HL-60/S4 (cell line): ENCODE measurements around the gene HIVEP1.

Source experiments
- in situ Hi-C: fragments of 300-500 bp; cut with MboI; formaldehyde crosslinking; loops from 2 replicates; pipeline ENCODE4 v1.14.3; 2022; ENCODE audit warnings: low sequenced_read_pairs

HIVEP1 gene

DNA sequence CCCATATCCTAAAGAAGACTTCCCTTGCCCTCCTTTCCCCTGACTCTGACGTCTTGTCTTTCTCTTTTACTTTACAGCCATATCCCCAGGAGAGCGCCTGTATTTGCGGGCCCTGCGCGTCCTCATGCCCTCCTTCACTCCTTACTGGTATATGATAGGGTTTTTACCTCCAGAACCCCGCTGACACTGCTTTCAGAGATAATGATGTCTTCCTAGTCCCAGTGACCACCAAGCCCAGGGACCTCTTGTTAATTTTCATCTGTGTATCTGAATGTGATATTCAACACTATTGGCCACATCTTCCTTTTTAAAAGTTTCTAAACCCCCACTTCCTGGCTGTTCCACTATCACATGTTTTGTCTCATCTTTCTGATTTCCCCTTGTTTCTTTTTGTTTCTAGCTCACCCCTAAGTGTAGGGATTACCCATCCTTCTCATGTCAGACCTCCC is 102.0 kb downstream of the HIVEP1 start:
- in situ Hi-C loops, result no loop called here

DNA sequence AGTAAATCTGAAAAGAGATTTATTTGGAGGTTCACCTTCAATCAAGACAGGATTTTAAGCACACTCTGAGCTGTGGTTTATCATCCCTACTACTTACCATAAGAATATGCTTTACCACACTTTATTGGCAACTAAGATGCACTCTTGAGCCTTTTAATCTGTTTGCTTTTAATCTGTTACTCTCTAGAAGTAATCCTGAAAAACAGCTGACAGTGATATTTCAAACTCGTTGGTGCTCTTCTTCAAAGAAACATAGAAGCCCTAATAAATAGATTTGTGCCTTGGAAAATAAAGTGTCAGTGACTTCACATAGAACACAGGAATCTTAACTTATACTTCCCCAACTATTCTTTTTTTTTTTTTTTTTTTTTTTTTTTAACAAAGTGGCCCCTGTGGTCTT is 102.9 kb downstream of the HIVEP1 start:
- in situ Hi-C loops, result no loop called here

DNA sequence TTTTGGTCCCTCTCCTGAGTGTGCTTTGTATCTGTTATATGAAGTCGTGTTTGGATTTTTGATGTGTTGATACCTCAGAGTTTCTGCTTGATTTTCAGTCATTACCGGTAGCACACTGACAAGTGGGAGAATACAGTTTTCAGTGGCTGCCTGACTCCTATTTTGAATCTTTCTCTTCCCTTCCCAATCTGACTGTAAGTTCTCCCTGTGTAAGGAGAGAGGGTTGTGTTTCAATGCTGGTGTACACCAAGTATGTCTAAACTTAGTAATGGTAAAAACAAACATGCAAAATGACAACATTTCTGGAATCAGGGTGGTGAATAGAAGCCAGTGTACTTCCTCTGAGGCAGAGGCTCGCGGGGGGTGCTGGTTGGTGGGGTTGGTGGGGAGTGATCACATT is 103.4 kb downstream of the HIVEP1 start:
- in situ Hi-C loops, result no loop called here

DNA sequence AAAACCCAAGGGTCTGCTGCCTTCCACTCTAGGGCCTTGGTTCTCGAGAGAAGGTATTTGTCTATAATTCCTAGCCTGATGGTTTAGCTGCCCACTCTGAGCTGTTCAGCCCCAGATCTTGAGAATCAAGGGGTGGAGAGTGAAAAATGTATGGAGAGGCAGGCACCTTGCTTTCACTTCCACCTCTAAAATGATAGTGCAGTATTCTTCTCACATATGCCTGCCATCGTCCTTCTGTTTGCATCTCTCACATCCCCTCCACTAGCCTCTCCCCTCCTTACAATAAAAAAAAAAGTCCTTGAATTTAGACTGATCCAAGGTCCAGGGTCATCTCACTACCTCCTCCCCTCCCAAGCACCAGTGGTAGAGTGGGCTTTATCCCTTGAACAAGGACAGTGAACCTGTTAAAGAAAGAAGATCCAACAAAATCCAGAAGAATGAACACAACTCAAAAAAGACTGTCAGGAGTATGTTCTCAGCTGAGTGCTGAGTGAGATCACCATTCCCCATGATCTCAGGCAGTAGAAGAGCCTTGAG is 104.2 kb downstream of the HIVEP1 start:
- in situ Hi-C loops, result no loop called here

DNA sequence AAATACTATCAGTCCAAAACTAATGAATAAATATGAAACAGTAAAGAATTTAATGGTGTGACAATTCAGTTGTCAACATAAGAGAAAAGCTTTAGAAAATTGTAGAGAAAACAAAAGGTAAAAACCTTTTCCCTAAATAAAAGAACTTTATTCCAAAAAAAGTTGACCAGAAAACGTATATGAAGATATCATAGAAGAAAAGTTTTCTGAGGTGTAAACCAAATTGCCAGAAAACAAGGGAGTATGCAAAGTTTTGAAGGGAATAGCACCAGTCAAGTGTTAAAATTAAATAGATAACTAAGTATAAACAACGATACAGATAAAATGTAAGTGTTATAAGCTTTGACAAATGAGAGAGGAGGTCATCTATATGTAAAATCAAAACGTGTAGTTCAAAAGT is 104.9 kb downstream of the HIVEP1 start:
- in situ Hi-C loops, result no loop called here

DNA sequence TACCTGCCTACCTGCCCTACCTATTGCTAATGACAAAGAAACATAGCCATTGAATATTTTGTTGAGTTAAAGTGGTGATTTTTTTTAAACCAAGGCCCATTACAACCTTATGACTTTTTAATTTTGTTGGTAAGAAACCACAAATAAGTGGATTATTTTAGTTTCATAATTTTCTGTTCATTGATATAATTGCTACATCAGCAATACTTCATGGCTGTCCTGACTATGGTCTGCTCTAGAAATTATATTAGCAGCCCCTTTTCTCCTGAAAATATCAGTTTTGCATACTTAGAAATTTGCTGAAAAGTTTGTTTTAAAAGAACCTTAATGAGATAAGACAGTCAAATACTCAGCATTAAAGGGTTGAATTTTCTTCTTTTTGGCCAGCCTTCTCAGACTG is 106.5 kb downstream of the HIVEP1 start:
- in situ Hi-C loops, result no loop called here

DNA sequence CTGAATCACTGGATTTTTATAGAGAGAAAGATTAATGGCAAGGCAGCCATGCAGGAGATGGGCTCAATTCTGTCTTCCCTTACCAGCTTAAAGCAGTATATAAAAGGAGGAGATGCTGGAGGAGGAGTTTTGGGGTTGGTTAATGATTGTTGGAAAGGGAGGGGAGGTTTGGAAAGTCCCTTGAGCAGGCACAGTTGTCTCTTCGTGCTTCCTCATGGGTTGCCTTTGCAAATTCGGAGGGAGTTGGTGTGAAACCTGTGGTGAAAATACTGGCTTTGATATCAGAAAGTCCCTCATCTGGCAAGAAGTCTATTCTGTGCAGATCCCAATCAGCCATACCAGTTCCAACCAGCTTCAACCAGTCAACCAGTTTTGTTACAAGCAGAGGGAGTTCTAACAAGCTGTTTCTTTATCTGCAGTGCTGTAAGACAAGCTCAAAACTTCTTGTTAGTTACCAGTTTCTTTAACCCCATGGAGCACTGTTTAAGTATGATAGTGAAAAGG is 107.0 kb downstream of the HIVEP1 start:
- in situ Hi-C loops, result no loop called here

DNA sequence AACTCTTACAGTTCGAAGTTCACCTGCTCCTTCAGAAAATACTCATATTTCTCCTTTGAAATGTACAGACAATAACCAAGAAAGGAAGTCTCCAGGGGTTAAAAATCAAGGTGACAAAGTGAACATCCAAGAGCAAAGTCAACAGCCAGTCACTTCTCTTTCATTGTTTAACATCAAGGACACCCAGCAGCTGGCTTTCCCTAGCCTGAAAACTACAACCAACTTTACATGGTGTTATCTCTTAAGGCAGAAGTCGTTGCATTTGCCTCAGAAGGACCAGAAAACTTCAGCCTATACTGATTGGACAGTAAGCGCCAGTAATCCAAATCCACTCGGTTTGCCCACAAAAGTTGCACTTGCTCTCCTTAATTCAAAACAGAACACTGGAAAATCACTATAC is 113.3 kb downstream of the HIVEP1 start:
- in situ Hi-C loops, result no loop called here

DNA sequence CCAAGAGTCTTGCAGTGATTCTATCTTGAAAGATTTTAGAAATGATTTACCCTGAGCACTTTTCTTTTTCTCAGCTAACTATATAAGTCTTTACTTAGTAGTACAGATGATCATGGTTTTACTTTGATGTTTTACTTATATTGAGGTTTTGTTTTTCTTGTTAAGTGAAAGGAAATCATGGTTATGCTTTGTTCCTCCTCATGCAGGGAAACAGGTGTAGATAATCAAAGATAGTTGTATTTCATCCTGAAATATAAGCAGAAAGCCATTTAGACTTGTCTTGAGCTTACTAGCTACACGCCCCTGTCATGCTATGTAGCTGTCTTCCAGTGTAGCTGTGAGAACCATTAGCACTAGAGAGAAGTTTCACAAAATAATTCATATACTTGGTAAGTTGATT is 113.9 kb downstream of the HIVEP1 start:
- in situ Hi-C loops, result no loop called here

DNA sequence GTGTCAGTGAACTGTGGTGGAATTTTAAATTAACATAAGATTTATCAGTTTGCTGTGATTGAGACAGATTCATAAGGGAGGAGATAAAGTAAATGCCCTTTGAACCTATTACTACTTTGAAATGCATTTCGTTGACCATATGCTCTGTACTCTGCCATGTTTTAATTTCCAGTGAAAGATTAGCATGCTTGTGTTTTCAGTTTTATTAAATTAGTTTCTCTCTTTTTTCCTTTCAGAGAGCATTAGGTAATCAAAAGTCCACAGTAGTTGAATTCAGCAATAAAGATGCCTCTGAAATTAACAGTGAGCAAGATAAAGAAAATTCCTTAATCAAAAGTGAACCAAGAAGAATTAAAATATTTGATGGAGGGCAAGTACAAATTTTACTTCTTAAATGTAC is 117.4 kb downstream of the HIVEP1 start:
- in situ Hi-C loops, result no loop called here

DNA sequence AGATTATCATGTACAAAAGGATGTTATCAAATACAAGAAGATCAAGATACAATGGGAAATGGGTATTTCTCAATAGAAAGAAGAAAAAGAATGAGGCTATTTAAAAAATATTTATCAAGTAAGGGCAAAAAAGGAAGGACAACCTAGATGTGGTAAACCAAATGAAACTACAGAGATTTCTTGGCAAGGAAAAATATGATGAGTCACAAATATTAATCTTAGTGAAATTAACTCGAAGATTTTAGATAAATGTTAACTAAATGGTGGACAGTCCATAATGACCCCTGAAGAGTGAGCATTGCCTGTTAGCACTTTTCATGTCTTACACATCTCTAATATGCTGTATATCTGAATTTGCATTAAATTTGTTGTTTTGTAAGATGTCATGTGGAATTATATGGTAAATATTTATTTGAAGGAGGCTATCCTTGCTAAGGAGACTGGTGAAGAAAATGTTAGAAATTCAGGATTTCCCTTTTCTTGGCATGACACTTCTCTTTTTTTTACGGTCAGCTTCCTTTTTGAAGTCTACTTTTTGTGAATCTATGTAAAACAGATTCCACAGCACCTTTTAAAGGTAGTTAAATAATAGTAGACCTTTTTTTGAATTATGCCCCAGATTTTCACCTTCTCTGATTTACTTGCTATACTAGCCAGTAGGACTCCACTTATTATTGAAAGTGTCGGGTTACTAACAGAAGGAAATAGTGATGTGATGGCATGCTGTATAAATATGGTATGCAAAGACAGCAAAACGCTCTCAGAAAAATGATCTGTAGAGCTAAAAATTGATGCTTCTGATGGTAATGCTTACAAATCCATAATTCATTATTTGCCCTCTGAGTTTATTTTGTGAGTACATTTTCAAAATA is 120.5 kb downstream of the HIVEP1 start:
- in situ Hi-C loops, result no loop called here

DNA sequence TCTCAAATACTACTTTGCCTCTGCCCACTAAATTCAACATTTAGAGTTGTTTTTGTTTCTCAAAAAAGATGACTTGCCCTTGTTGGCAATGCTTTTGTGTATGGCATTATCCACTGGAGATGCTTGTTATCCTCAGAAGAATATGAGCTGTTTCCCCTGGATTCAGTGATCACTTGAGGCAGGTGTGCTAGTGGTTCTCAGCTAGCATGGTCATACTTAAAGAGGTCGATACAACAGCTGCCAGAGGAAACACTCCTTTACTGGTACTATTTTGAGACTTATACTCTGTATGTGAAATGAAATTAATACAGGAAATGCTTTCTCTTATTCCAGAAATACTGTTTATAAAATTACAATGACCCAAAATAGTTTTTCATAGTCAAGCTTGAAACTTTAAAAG is 122.5 kb downstream of the HIVEP1 start:
- in situ Hi-C loops, result no loop called here

DNA sequence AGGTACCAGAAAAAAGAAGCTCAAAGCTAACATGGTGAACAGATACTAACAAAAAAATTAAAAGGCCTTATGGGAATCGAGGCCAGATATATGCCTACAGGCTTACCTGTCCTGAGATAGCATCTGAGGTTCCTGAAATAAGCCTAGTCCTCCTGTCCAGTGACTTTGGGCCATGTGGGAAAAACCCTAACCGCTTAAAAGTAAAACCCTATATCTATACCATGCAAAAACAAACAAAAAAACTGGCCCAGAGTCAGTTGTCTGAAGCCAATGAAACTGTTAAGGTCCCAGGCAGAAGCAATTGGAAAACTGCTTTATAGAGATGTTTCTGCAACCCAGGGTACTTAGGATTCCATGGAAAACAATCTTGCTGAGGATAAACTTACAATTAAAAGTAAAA is 122.9 kb downstream of the HIVEP1 start:
- in situ Hi-C loops, result no loop called here

DNA sequence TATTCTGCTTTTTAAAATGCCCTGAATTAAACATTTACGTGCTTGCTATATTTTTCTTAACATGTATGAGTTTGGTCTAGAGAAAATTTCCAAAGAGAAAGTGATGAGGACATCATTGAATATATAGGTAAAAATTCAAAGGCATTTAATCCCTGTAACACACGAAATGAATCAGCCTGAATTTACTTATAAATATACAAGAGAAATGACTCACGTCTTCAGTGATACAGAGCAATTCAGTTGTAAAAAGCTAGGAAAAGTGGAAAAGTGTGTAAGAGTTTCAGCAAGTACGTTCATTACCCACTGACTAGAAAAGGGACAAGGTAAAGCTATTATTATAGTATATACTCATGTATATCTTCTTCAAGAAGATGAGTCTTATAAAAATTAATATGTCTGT is 124.8 kb downstream of the HIVEP1 start:
- in situ Hi-C loops, result no loop called here

DNA sequence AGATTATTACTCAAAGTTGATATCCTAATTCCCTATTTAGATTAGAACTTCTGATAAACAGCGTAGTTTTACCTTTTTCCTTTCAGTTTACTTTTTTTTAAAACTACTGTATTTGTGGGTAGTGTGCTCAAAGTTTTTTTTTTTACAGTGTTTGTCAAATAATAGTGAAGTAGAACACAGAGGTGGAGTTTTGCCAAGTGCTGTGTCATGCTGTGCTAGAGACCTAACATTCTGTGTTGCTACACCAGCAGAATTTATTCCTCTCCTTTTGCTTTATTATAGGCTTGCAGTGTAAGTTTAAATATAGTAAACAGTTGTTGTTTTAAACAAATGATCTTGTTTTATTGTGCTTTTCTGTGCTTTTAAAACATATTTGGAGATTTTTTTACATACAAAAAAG is 125.4 kb downstream of the HIVEP1 start:
- in situ Hi-C loops, result no loop called here

DNA sequence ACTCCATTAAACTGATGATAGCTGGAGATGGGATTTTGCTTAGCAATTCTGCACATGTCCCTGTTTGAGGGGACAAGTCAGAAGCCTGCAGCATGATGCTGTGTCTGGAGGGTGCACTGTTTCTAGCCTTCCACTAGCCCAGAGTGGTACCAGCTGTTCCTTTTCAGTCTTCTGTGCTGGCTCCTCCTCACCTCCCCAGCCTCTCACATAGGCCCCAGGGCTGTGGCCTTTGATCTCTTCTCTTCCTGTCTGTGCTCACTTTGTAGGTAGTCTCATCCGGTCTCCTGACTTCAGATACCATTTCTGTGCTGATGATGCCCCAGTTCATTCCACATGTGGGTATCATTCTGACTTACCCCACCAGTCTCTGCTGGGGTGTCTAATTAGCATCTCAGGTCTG is 126.3 kb downstream of the HIVEP1 start:
- in situ Hi-C loops, result no loop called here

DNA sequence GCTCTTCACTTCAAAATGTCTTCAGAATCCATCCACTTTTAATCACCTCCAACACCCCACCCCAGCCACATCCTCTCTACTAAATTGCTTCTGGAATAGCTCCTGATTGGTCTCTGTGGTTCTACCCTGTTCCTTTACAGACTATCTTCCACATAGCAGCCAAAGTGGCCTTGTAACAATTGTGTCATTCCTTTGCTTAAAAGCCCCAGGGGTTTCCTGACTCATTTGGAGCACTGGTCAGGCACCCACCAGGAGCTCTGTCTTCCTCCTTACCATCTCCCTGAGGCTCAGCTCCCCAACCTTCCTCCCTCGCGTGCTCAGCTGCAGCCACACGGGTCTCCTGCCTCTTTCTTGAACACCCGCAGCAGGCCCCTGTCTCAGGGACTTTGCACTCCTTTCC is 126.8 kb downstream of the HIVEP1 start:
- in situ Hi-C loops, result no loop called here

DNA sequence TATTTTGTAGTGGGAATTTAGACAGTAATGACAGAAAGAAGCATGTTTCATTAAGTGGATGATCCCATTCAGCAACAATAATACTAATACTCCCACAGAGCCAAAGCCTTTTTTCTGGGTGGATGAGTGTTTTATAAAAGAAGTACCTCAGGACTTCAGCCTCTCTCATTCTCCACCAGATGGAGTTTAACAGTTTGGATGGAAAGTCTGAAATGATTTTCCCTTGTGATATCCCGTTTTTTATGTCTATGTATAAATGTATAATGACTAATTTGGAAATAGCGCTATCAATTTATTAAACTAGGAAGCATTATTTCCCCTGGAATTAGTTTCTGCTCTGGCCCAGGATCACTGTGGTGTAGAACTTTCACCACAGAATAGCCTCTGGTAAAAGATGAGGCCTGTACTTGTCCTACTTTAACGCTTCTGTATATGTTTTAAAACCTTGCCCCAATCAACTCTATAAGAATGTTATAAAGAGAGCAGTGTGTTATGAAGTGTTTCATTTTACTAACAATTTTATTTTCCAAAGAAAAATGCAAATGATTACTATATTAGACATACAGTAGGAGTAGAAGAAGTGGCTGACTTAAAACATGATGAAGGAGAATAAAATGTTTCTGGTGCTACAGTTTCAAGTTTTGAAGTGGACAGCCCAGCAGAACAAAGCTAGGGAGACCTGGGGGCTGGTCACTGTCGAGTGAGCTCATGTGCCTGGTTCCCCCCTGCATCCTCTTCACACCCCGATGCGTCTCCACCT is 135.6 kb downstream of the HIVEP1 start:
- in situ Hi-C loops, result no loop called here

DNA sequence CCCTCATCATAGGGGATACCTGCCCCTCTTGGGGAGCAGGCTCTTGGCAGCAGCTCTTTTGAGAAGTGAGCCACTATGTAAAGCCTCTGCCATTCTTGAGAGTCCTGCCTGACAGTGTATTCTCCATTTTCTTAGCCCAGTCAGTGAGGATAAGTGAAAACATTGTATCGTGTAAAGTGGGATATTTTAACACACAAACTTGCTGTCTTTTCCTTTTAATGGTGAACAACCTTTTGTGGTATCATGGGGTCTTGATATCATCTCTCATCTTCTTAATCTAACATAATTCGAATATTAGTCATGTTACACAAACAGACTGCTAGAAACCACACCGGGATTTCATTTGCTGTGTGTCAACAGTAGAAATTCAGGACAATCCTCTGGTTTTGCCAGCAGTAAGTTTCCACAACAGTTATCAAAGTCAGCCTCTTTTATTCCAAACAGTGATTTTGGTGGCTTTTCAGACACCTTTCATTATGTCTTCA is 136.2 kb downstream of the HIVEP1 start:
- in situ Hi-C loops, result no loop called here

DNA sequence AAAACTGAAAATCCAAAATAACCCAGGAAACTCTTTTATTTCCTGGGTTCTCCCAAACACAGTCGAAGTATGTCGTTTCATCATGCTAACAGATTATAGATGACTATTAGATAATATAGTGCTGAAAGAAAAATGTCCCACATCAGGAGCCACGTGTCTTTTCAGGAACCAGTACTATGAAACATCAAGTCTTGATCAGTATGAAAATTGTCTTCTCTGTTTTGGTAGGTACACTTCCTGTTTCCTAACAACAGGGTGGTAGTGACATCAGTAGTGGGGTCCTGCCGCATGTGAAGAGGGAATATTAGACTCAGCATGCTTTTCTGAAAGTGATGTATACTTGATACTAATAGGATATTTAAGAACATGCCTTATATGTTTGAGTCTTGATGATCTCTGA is 136.7 kb downstream of the HIVEP1 start:
- in situ Hi-C loops, result no loop called here

DNA sequence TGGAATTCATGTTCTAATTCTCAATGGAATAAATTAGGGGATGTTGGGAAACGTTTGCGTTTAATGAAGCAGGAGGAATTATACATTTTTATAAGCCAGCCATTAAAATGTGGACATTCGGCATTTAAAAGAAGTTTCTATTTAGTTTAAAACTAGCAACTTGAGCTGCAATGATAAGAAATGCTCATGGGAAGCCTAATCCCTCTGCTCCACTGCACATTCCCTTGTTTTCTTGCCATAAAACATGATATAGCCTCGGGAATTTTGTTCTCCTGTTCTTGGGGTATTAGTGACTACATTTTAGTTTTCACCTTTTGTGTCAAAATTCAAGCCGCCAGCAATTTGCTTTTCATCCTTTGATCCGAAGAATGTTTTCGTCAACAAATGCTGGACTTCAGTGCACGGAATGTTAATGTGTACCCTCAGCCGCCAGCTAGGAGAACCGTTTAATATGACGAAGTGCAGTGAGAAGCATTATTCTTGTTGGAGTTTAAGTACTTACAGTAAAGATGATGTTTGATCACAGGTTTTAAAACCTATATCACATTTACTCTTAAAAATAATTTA is 137.9 kb downstream of the HIVEP1 start:
- in situ Hi-C loops, result no loop called here
